EH (cell line): ENCODE measurements around the gene IGSF9.

ENCODE experiments used
- DNase-seq: peaks from one replicate; pipeline ENCODE4 v3.0.0-alpha.2; 2015; ENCODE audit warnings: low read depth

Gene IGSF9

GRCh38 chr1:159972443-159973205, 27.2 kb upstream of the IGSF9 start:
- no peak for DNase-seq

GRCh38 chr1:159970932-159971342, 25.5 kb upstream of the IGSF9 start:
- no peak for DNase-seq

GRCh38 chr1:159968901-159969300, 23.5 kb upstream of the IGSF9 start:
- no peak for DNase-seq

- DNase-seq: no peak
Measured at GRCh38 chr1:159965263-159965662, 19.9 kb upstream of the IGSF9 start.

- DNase-seq: no peak
Measured at GRCh38 chr1:159964144-159964543, 18.7 kb upstream of the IGSF9 start.

GRCh38 chr1:159962176-159962575, 16.8 kb upstream of the IGSF9 start:
- DNase-seq: no peak

GRCh38 chr1:159961636-159962035, 16.2 kb upstream of the IGSF9 start:
- DNase-seq: no peak

GRCh38 chr1:159960721-159961381, 15.4 kb upstream of the IGSF9 start:
- peak; percentile 91 for DNase-seq

- peak; percentile 10 for DNase-seq
Measured at GRCh38 chr1:159959451-159959850, 14.0 kb upstream of the IGSF9 start.

- DNase-seq: no peak
Measured at GRCh38 chr1:159958719-159959380, 13.4 kb upstream of the IGSF9 start.

GRCh38 chr1:159957824-159958268, 12.4 kb upstream of the IGSF9 start:
- DNase-seq: no peak

- DNase-seq: no peak
Measured at GRCh38 chr1:159955456-159955855, 10.0 kb upstream of the IGSF9 start.

- DNase-seq: peak; percentile 64
Measured at GRCh38 chr1:159953536-159954515, 8.4 kb upstream of the IGSF9 start, which contains the start of gene SLAMF9. Gene SLAMF9, minus strand, starts transcription at chr1:159954237. Its CDS starts 100 bp downstream, at chr1:159954137.

GRCh38 chr1:159952932-159953331, 7.5 kb upstream of the IGSF9 start:
- DNase-seq: no peak

- no peak for DNase-seq
Measured at GRCh38 chr1:159951551-159951950, 6.1 kb upstream of the IGSF9 start.

- no peak for DNase-seq
Measured at GRCh38 chr1:159951016-159951415, 5.6 kb upstream of the IGSF9 start.

- DNase-seq: no peak
Measured at GRCh38 chr1:159949981-159950381, 4.6 kb upstream of the IGSF9 start.

- DNase-seq: no peak
Measured at GRCh38 chr1:159949123-159949522, 3.7 kb upstream of the IGSF9 start.

- no peak for DNase-seq
Measured at GRCh38 chr1:159947942-159948341, 2.5 kb upstream of the IGSF9 start.

GRCh38 chr1:159946242-159947187, 1.1 kb upstream of the IGSF9 start:
- no peak for DNase-seq
